Ishikawa (cell line): ENCODE measurements around the gene TSPAN18.

Experiments used
- EP300 ChIP-seq: IDR thresholded peaks from 2 replicates; pipeline ENCODE4 v1.6.1; 2012; ENCODE audit warnings: borderline replicate concordance
- FOXM1 ChIP-seq: IDR thresholded peaks from 2 replicates; pipeline ENCODE4 v1.6.1; 2012; ENCODE audit warnings: low read depth, borderline replicate concordance
- MAX ChIP-seq: IDR thresholded peaks from 2 replicates; pipeline ENCODE4 v1.6.1; 2012
- YY1 ChIP-seq: IDR thresholded peaks from 2 replicates; pipeline ENCODE4 v1.6.1; 2012; ENCODE audit warnings: low read depth

GRCh38 chr11:44766972-44767278 lies 40.2 kb downstream of the TSPAN18 start:
- TF ChIP-seq MAX: no peak
- no peak for TF ChIP-seq EP300
- TF ChIP-seq YY1: no peak
- TF ChIP-seq FOXM1: no peak
